H1 (cell line): Measurements from ENCODE around the gene HTN1. TPM values are rescaled to one million over a fixed set of nuclear protein-coding genes. Genes with fewer than 3 reads are reported as not detected.
"Not testable (repeated sequence)": the region's sequence is repeated elsewhere in the genome, so short reads cannot be mapped to it uniquely, and the experiment has no call there.

ENCODE experiments used
- CTCF ChIA-PET: fragments of 300-600 bp; sonication (Branson Sonifier 250); formaldehyde crosslinking; loops from one replicate; lab custom pipeline; 2021; ENCODE audit not compliant: partially characterized antibody; lab: Charles Lee
- POLR2A ChIA-PET: fragments of 300-600 bp; sonication (Branson Sonifier 250); formaldehyde crosslinking; loops from one replicate; lab custom pipeline; 2021; ENCODE audit warnings: inconsistent platforms; ENCODE audit not compliant: partially characterized antibody; lab: Charles Lee
- DNase-seq, 2 experiments: peaks; one replicate each; pipeline versions ENCODE4 v3.0.0 to v3.0.0-alpha.2; 2010 to 2022; ENCODE audit warnings: low spot score in 2 of 2, low read depth in 1 of 2, mixed read lengths in 1 of 2
- FAIRE-seq: peaks from 2 replicates; lab custom pipeline; 2011; peaks lifted over from hg19 to GRCh38; lab: Jason Lieb, UNC
- H2AFZ ChIP-seq: 2 replicates; pipeline ENCODE4 v1.8.1; 2012; ENCODE audit warnings: low read length, inconsistent platforms
- H2AK5ac ChIP-seq: 2 replicates; pipeline ENCODE4 v1.6.1; 2013; ENCODE audit warnings: low read depth, low read length
- H2BK120ac ChIP-seq: replicated peaks from 2 replicates; pipeline ENCODE3; 2013; ENCODE audit warnings: low read depth, low read length, inconsistent platforms
- H2BK12ac ChIP-seq: 2 replicates; pipeline ENCODE4 v1.6.1; 2013; ENCODE audit warnings: low read depth, low read length
- H2BK15ac ChIP-seq: 2 replicates; pipeline ENCODE4 v1.6.1; 2013; ENCODE audit warnings: low read length
- H2BK20ac ChIP-seq: 2 replicates; pipeline ENCODE4 v1.6.1; 2013; ENCODE audit warnings: low read length
- H2BK5ac ChIP-seq: 2 replicates; pipeline ENCODE4 v1.6.1; 2013; ENCODE audit warnings: low read depth, low read length
- H3K14ac ChIP-seq: 2 replicates; pipeline ENCODE4 v1.6.1; 2013; ENCODE audit warnings: inconsistent platforms; ENCODE audit not compliant: insufficient read length
- H3K18ac ChIP-seq: 2 replicates; pipeline ENCODE4 v1.6.1; 2013; ENCODE audit warnings: low read length; ENCODE audit errors: extremely low read depth
- H3K23ac ChIP-seq: 2 replicates; pipeline ENCODE4 v1.6.1; 2013; ENCODE audit warnings: inconsistent platforms; ENCODE audit not compliant: insufficient read length
- H3K23me2 ChIP-seq: 2 replicates; pipeline ENCODE4 v1.6.1; 2013; ENCODE audit warnings: low read depth, low read length
- H3K27ac ChIP-seq: 2 replicates; pipeline ENCODE4 v1.6.1; 2011; ENCODE audit warnings: low read depth, low read length, inconsistent platforms
- H3K27me3 ChIP-seq, 4 experiments: replicated peaks in 1 of 4; 1 replicate in 1 of 4; 2 replicates in 3 of 4; pipeline versions ENCODE4 v1.6.1 to v1.8.1; 2011 to 2013; ENCODE audit warnings: low read length in 3 of 4, mild to moderate bottlenecking in 3 of 4, inconsistent platforms in 2 of 4, mixed read lengths in 2 of 4, moderate library complexity in 1 of 4; ENCODE audit not compliant: control insufficient read depth in 3 of 4, insufficient read depth in 3 of 4; ENCODE audit errors: extremely low read depth in 1 of 4
- H3K36me3 ChIP-seq, 4 experiments: 2 replicates each; pipeline versions ENCODE4 v1.6.1 to v1.8.1; 2011 to 2013; ENCODE audit warnings: mild to moderate bottlenecking in 4 of 4, low read length in 3 of 4, moderate library complexity in 2 of 4, control low read depth in 1 of 4, inconsistent platforms in 1 of 4; ENCODE audit not compliant: insufficient read depth in 4 of 4, control insufficient read depth in 2 of 4
- H3K4ac ChIP-seq: replicated peaks from 2 replicates; pipeline ENCODE3; 2013; ENCODE audit warnings: low read length, low read depth, mixed read lengths, inconsistent platforms; ENCODE audit not compliant: insufficient read length
- H3K4me1 ChIP-seq, 4 experiments: replicated peaks in 1 of 4; 1 replicate in 1 of 4; 2 replicates in 3 of 4; pipeline versions ENCODE4 v1.6.1 to v1.8.1; 2011 to 2013; ENCODE audit warnings: low read length in 3 of 4, inconsistent platforms in 2 of 4, mixed read lengths in 1 of 4; ENCODE audit not compliant: insufficient read depth in 4 of 4, control insufficient read depth in 3 of 4
- H3K4me2 ChIP-seq, 2 experiments: 2 replicates each; pipeline versions ENCODE4 v1.6.1 to v1.8.1; 2011 to 2013; ENCODE audit warnings: low read depth in 2 of 2, low read length in 2 of 2, control low read depth in 1 of 2, inconsistent platforms in 1 of 2, mild to moderate bottlenecking in 1 of 2; ENCODE audit not compliant: insufficient read depth in 1 of 2
- H3K4me3 ChIP-seq, 4 experiments: fragments of 200-600, 300-600 bp in 1 of 4; sonication (generic), shearing (Covaris generic), sonication (Bioruptor Twin) in 1 of 4; 2 replicates each; pipeline versions ENCODE4 v1.5.1 to v1.8.1; 2011 to 2016; ENCODE audit warnings: low read length in 4 of 4, low read depth in 3 of 4, control low read depth in 2 of 4, inconsistent platforms in 2 of 4, mild to moderate bottlenecking in 2 of 4, mixed read lengths in 1 of 4, moderate library complexity in 1 of 4; ENCODE audit not compliant: insufficient read depth in 2 of 4; ENCODE audit errors: extremely low read depth in 1 of 4
- H3K56ac ChIP-seq: replicated peaks from 2 replicates; pipeline ENCODE3; 2013; ENCODE audit warnings: low read depth, mild to moderate bottlenecking, mixed read lengths, low read length, inconsistent platforms; ENCODE audit not compliant: insufficient read length
- H3K79me1 ChIP-seq: 2 replicates; pipeline ENCODE4 v1.6.1; 2013; ENCODE audit warnings: low read depth, low read length, control low read depth
- H3K79me2 ChIP-seq, 2 experiments: 2 replicates each; pipeline versions ENCODE4 v1.6.1 to v1.8.1; 2012 to 2013; ENCODE audit warnings: low read length in 2 of 2, mild to moderate bottlenecking in 2 of 2, inconsistent platforms in 1 of 2; ENCODE audit not compliant: insufficient read depth in 2 of 2, control insufficient read depth in 1 of 2
- H3K9ac ChIP-seq, 4 experiments: replicated peaks in 1 of 4; 1 replicate in 1 of 4; 2 replicates in 3 of 4; pipeline versions ENCODE4 v1.6.1 to v1.8.1; 2011 to 2013; ENCODE audit warnings: low read depth in 3 of 4, low read length in 3 of 4, control low read depth in 2 of 4, mild to moderate bottlenecking in 2 of 4, moderate library complexity in 2 of 4, inconsistent platforms in 1 of 4; ENCODE audit errors: extremely low read depth in 1 of 4
- H3K9me3 ChIP-seq, 2 experiments: 2 replicates each; pipeline versions ENCODE4 v1.6.1 to v1.8.1; 2012 to 2013; ENCODE audit warnings: mild to moderate bottlenecking in 2 of 2, moderate library complexity in 2 of 2, control low read depth in 1 of 2, inconsistent platforms in 1 of 2, low read depth in 1 of 2, low read length in 1 of 2, mixed read lengths in 1 of 2; ENCODE audit not compliant: insufficient read depth in 2 of 2
- H4K20me1 ChIP-seq, 2 experiments: replicated peaks in 1 of 2; 2 replicates each; pipeline versions ENCODE3 to v1.8.1; 2011 to 2013; ENCODE audit warnings: inconsistent platforms in 2 of 2, low read length in 2 of 2, mild to moderate bottlenecking in 1 of 2; ENCODE audit not compliant: insufficient read depth in 2 of 2, control insufficient read depth in 1 of 2
- H4K5ac ChIP-seq: 2 replicates; pipeline ENCODE4 v1.6.1; 2013; ENCODE audit warnings: low read length, low read depth, mixed read lengths, inconsistent platforms; ENCODE audit not compliant: insufficient read length
- H4K8ac ChIP-seq: 2 replicates; pipeline ENCODE4 v1.8.0; 2013; ENCODE audit warnings: mild to moderate bottlenecking, moderate library complexity, low read length, inconsistent platforms; ENCODE audit not compliant: insufficient read depth; ENCODE audit errors: extremely low read depth
- H4K91ac ChIP-seq: replicated peaks from 2 replicates; pipeline ENCODE3; 2013; ENCODE audit warnings: low read length, mixed read lengths, inconsistent platforms; ENCODE audit not compliant: insufficient read length
- WGBS, 2 experiments: shearing (Covaris generic) in 1 of 2; methylation state at CpG; one replicate each; pipeline versions ENCODE4 v1.1.6 to v1.1.7; 2013 to 2015; ENCODE audit warnings: low lambda C conversion rate in 2 of 2, mixed read lengths in 2 of 2, inconsistent platforms in 1 of 2, low coverage in 1 of 2, missing lambda C conversion rate in 1 of 2; ENCODE audit not compliant: insufficient replicate concordance in 2 of 2, insufficient coverage in 1 of 2, insufficient read length in 1 of 2; ENCODE audit errors: extremely low coverage in 1 of 2, missing lambda C conversion rate in 1 of 2; 5-methylcytosine and 5-hydroxymethylcytosine counted together
- polyA plus RNA-seq, 7 experiments: library from polyadenylated mRNA; depleted of rRNA in 3 of 7; stranded (reverse) in 5 of 7; unstranded in 2 of 7; fragments of >200 nt in 5 of 7; fragments of 200-250 nt in 2 of 7; gene quantifications; 1 replicate in 5 of 7; 2 replicates in 1 of 7; 4 replicates in 1 of 7; pipeline versions ENCODE4 v1.2.1 to v1.2.3, GENCODE V29; 2011 to 2013; ENCODE audit warnings: missing spikeins in 2 of 7, mixed read lengths in 2 of 7
- total RNA-seq: library from RNA; stranded (reverse); fragmentation: NEBNext Ultra II Directional; extraction: Animal tissue kit (Norgen Biotek cat#: 25700); gene quantifications from 2 replicates; pipeline ENCODE4 v1.2.1, GENCODE V29; 2021

Gene HTN1
- total and polyA plus RNA-seq, 2 of the 8 experiments (the other 6 are each of a cell fraction or from before 2014, with no cell fraction given), result not detected

GRCh38 chr4:70037559-70037958, 12.7 kb upstream of the HTN1 start:
- FAIRE-seq, H2BK15ac ChIP-seq, H3K4ac ChIP-seq, H4K5ac ChIP-seq, H3K27ac ChIP-seq, H2BK5ac ChIP-seq, H4K8ac ChIP-seq, H3K56ac ChIP-seq, H3K4me2 ChIP-seq, CTCF ChIA-PET, H2BK20ac ChIP-seq, H3K23me2 ChIP-seq, H3K14ac ChIP-seq, H3K18ac ChIP-seq, H3K4me1 ChIP-seq, H4K20me1 ChIP-seq, H2AK5ac ChIP-seq, H4K91ac ChIP-seq, H2AFZ ChIP-seq, H3K9ac ChIP-seq, H3K36me3 ChIP-seq, H2BK120ac ChIP-seq, H2BK12ac ChIP-seq, H3K23ac ChIP-seq, H3K4me3 ChIP-seq, H3K79me2 ChIP-seq, H3K79me1 ChIP-seq, H3K9me3 ChIP-seq, DNase-seq, POLR2A ChIA-PET, H3K27me3 ChIP-seq: not testable (repeated sequence)
- 93% methylated on average over 10 of the region's 18 CpGs; no CpG with 5 or more reads in 1 of the 2 experiments for WGBS, 2 experiments

- H3K27ac ChIP-seq, H4K20me1 ChIP-seq, CTCF ChIA-PET, H4K8ac ChIP-seq, H2BK20ac ChIP-seq, H3K14ac ChIP-seq, H2BK15ac ChIP-seq, H3K4ac ChIP-seq, H3K23me2 ChIP-seq, DNase-seq, H4K5ac ChIP-seq, H3K23ac ChIP-seq, H2BK12ac ChIP-seq, H2BK120ac ChIP-seq, H3K4me1 ChIP-seq, H3K9me3 ChIP-seq, H3K18ac ChIP-seq, H3K9ac ChIP-seq, H2AFZ ChIP-seq, H3K56ac ChIP-seq, H4K91ac ChIP-seq, H2AK5ac ChIP-seq, FAIRE-seq, H3K79me2 ChIP-seq, H3K4me2 ChIP-seq, H3K36me3 ChIP-seq, H3K27me3 ChIP-seq, H2BK5ac ChIP-seq, H3K79me1 ChIP-seq, H3K4me3 ChIP-seq, POLR2A ChIA-PET: not testable (repeated sequence)
These were observed 10.3 kb upstream of the HTN1 start for GRCh38 chr4:70039928-70040327.
